Gastrocnemius medialis (tissue), 4 donors: Measurements from ENCODE around the gene PAPPA2.

Experiments
- CTCF ChIP-seq, 5 experiments: fragments of 450-650 bp in 3 of 5; fragments of 200-600 bp in 2 of 5; sonication (generic) in 2 of 5; IDR thresholded peaks in 4 of 5; conservative IDR thresholded peaks in 1 of 5; 1 replicate in 4 of 5; 2 replicates in 1 of 5; pipeline ENCODE4 v1.5.1; 2016 to 2019; ENCODE audit warnings: antibody characterized with exemption in 5 of 5, mild to moderate bottlenecking in 3 of 5, moderate library complexity in 3 of 5
- POLR2A ChIP-seq, 2 donors: fragments of 450-650 bp; IDR thresholded peaks; one replicate each; pipeline ENCODE4 v1.6.1; 2017; ENCODE audit warnings: antibody characterized with exemption in 2 of 2, mild to moderate bottlenecking in 2 of 2, moderate library complexity in 2 of 2

GRCh38 chr1:176841238-176841637 lies 378.3 kb downstream of the PAPPA2 start:
- no peak for TF ChIP-seq CTCF (IDR thresholded peaks at IDR 0.05 in 4 of 5, conservative IDR thresholded peaks at IDR 0.05 in 1 of 5)
- TF ChIP-seq POLR2A (IDR thresholded peaks at IDR 0.05) = no peak
